SKM-1 (cell line): ENCODE results near the gene POLR3GL.
"Not testable (repeated sequence)": the region's sequence is repeated elsewhere in the genome, so short reads cannot be mapped to it uniquely, and the experiment has no call there.

Experiments used
- DNase-seq: peaks from one replicate; lab custom pipeline; 2025; ENCODE audit not compliant: unreplicated experiment; lab: John Stamatoyannopoulos, UW

POLR3GL gene

GRCh38 chr1:146016891-146017290 lies 52.4 kb downstream of the POLR3GL start:
- no peak for DNase-seq

GRCh38 chr1:146019231-146020057 lies 55.0 kb downstream of the POLR3GL start:
- DNase-seq: no peak

- DNase-seq: peak; percentile 49
Measured at GRCh38 chr1:146020058-146021049, 55.9 kb downstream of the POLR3GL start.

DNA sequence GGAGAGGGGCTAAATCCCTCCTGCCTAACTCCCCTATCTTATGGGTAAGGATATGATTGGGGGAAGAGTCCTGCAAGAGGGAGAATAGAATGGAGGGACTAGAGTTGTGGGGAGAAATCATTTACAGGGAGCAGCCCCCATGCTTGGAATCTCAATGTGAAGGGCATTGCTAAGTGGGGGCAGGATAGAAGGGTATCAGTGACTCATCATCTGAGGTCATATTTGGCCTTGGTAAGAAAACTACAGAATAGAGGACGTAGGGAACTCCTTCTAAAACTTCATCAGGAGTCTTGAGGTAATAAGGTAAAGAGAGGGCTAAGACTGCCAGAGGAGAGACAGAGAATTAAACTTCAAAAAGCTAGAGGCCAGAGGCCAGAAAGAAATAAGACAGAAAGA lies 56.6 kb downstream of the POLR3GL start:
- no peak for DNase-seq

DNA sequence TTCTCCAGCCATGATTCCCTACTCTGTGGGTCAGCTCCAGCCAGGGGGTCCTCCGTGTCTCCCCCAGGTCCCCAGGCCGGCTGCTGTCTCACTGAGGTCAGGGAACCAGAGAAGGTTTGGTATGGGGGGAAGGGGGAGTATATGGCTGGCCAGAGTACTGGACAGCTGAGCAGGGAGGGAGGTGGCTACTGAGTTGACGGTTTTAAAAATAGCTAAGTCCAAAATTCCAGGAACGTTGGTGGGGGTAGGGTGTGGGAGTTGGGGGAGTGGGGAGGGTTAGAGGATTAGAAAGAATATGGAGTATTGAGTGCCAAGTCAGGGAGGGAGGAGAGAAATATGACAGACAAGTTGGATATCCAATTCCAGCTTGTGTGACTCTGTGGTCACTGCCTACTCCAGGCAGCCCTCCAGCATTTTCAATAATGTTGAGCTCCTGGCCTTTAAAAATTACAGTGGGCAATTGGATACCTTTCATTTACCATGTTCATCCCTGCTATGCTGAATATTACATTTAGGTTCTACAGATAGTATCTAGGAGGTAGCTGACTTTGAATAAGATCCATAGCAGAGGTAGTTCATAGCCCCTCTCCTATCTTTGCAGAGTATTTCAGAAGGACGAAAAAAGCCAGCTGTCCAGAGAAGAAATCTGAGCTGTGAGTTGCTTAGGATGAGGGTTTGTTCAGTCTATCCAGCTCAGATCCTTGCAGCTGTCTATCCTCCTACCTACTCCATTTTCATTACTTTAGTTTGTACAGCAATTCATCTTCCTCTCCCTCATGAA lies 57.3 kb downstream of the POLR3GL start, which contains the start of gene HJV:
TSS of gene HJV (minus strand) at position 114 of the 781 bp plus-strand sequence. CDS start 1,504 bp downstream, outside the sequence.
- DNase-seq: no peak

- DNase-seq: no peak
Measured at GRCh38 chr1:146022403-146023127, 58.1 kb downstream of the POLR3GL start.

DNA sequence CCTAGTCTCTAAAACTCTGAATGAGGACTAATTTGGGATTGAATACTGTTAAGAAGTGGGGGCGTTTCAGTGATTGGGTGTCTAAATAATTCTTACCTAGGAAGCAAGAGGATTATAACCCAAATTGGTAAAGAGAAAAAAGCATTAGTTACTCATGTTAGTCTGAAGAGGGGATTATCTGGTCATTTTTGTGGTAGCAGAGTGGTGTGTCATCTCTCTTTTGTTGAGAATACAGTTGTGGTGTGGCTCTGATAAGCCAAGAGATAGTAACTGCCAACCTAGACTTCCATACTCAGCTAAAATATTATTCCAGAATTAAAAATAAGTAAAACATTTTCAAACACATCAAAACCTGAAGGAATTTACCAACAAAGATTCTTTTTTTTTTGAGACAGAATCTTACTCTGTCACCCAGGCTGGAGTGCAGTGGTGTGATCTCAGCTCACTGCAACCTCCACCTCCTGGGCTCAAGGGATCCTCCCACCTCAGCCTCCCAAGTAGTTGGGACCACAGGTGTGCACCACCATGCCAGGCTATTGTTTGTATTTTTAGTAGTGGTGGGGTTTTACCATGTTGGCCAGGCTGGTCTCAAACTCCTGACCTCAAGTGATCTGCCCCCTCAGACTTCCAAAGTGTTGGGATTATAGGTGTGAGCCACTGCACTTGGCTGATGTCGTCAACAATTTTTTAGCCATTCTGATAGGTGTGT lies 61.5 kb downstream of the POLR3GL start:
- DNase-seq: not testable (repeated sequence)

- not testable (repeated sequence) for DNase-seq
Measured at GRCh38 chr1:146026650-146027049, 62.2 kb downstream of the POLR3GL start.
